ENCODE results near the gene ANKS1B.

DNA sequence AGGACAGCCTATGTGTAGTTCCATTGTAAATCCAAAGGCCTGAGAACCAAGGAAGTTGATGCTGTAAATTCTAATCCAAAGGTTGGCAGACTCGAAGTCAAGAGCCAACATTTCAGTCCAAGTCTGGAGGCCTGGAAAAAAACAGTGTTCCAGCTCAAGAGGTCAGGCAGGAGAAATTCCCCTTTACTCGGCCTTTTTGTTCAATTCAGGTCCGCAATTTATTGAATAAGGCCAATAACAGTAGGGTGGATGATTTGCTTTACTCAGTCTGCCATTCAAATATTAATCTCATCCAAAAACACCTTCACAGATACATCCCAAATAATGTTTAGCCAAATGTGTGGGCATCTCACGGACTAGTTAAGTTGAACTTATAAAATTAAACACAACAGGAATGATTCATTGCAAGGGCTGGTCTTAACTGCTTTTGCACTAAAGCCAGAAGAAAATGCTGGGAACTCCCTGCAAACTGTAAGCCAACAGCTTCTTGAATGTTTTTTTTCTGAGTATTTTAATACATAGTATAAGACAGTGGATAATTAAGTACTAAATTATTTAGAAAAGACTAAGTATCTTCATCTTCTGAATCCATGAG is 534.6 kb downstream of the ANKS1B start:
- TF ChIP-seq, protein P1, sequence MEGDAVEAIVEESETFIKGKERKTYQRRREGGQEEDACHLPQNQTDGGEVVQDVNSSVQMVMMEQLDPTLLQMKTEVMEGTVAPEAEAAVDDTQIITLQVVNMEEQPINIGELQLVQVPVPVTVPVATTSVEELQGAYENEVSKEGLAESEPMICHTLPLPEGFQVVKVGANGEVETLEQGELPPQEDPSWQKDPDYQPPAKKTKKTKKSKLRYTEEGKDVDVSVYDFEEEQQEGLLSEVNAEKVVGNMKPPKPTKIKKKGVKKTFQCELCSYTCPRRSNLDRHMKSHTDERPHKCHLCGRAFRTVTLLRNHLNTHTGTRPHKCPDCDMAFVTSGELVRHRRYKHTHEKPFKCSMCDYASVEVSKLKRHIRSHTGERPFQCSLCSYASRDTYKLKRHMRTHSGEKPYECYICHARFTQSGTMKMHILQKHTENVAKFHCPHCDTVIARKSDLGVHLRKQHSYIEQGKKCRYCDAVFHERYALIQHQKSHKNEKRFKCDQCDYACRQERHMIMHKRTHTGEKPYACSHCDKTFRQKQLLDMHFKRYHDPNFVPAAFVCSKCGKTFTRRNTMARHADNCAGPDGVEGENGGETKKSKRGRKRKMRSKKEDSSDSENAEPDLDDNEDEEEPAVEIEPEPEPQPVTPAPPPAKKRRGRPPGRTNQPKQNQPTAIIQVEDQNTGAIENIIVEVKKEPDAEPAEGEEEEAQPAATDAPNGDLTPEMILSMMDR (IDR thresholded peaks at IDR 0.05): no peak
- TF ChIP-seq POLR2A (IDR thresholded peaks at IDR 0.05) (no peak), POLR2AphosphoS5 (IDR thresholded peaks at IDR 0.05) (no peak), EP300 (IDR thresholded peaks at IDR 0.05) (no peak)
